Measurements from ENCODE around the gene VPS35.

VPS35 gene

DNA sequence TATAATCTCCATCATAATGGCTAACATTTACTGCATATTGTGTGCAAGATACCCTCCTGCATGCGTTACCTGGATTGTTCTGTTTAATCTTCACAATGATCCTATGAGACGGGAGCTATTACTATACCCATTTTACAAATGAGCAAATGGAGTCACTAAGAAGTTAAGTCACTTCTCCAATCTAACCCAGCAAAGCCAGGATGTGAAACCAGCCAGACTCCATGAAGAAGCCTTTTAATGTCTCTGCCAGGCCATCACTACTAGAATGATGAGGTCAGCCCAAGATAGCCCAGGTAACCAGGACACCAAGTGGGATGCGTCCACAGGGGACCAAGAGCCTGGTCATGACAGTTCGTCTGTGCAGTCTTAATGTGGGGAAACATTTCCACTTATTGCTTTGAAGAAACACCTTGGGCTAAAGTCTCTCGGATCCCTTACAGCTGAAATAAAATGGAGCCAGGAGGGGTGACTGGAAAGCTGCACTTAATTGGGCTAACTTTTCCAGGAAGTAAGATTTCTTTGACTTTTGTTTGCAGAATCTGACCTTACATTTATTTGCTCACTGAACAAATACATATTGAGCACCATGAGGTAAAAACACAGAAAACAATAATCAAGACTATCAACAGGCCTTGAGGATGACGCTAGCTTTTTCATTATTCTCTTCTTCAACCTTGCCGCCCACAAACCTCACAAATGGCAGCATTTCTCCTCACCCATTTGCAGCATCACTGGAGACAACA, 66.9 kb downstream of the VPS35 start:
- in situ Hi-C loops (cut with MboI; ENCODE audit: low sequenced_read_pairs, unreplicated experiment) = no loop called here

DNA sequence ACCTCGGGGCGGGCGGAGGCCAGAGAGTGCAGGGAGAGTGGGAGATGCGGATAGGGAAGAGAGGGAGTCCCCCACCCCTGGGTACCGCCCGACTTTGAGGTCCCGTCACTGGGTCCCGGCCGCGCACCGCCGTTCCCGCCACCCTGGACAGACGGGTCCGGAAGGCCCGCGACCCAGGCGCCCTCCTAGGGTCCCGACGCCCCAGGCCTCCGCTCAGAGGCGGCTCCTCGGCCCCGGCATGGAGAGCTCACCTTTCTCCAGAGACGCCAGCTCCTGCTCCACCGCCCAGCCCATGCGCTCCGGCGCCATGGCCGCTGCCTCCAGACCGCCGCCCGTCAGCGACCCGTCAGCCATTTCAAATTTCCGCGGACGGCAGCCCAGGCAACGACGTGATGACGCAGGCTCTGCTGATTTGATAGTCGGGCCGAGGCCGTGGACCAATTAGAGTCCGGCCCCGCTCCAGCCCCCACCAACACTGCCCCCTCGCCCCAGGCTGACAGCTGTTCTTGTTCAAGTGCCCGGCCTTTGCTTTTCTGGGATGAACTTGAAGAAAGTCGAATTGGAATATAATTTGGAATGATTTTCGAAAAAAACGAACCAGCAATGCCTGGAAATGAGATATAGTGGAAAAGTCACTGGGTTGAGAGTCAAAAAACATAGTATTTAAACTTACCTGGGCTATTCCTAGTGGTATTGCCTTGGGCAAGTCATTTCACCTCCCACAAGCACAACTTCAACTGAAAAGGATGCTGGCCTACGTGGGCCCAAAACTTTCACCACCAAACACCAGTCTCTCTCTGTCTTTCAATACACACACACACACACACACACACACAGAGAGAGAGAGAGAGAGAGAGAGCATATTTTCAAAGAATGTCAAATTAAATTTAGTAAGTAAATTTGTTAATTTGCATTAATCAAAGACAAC, 67.7 kb downstream of the VPS35 start, which contains the start of gene SHCBP1:
TSS of gene SHCBP1 (minus strand) at position 374 of the 928 bp plus-strand sequence. CDS start at position 354, 20 bp downstream.
- in situ Hi-C loops (cut with MboI; ENCODE audit: low sequenced_read_pairs, unreplicated experiment) = no loop called here
- DNase-seq (ENCODE audit: low spot score) = peak; percentile 93
- TF ChIP-seq, protein P1, sequence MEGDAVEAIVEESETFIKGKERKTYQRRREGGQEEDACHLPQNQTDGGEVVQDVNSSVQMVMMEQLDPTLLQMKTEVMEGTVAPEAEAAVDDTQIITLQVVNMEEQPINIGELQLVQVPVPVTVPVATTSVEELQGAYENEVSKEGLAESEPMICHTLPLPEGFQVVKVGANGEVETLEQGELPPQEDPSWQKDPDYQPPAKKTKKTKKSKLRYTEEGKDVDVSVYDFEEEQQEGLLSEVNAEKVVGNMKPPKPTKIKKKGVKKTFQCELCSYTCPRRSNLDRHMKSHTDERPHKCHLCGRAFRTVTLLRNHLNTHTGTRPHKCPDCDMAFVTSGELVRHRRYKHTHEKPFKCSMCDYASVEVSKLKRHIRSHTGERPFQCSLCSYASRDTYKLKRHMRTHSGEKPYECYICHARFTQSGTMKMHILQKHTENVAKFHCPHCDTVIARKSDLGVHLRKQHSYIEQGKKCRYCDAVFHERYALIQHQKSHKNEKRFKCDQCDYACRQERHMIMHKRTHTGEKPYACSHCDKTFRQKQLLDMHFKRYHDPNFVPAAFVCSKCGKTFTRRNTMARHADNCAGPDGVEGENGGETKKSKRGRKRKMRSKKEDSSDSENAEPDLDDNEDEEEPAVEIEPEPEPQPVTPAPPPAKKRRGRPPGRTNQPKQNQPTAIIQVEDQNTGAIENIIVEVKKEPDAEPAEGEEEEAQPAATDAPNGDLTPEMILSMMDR (IDR thresholded peaks at IDR 0.05; ENCODE audit: borderline replicate concordance, control extremely low read depth, extremely low read depth, insufficient read depth, missing control alignments) = no peak

More for the DNA sequence above, 66.9 kb downstream of the VPS35 start:
- TF ChIP-seq, protein P1 (IDR thresholded peaks at IDR 0.05; ENCODE audit: borderline replicate concordance, control extremely low read depth, extremely low read depth, insufficient read depth, missing control alignments) = no peak
- DNase-seq (ENCODE audit: low spot score) = no peak

DNA sequence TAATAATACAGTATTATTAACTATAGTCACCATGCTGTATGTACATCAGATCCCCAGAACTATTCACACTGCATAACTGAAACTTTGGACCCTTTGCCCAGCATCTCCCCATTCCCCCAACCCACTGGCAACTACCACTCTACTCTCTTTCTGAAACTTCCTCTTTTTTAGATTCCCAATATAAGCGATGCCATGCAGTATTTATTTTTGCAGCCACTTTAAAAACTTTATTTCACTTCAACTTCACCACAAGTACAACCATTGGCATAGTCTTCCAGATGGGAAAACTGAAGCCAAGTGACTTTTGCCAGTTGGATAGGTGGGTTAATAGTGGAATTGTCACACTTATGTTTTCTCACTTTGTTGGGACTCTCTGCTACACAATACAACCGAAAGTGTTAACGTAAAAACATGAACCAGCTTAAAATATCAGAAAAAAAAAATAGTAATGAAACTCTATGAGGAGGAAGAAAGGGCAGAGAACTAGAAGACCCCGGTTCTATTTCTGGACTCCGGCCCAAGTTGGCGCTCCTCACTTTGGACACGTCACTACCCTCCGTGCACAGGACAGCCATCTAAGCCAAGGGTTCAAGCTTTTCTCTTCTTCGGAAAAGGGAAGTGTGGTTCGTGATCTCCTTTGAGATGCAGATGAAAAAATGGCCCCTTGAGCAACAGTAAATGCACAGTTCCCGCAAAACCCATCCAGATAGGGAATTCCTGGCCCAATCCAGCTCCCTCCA, 68.5 kb downstream of the VPS35 start:
- DNase-seq (ENCODE audit: low spot score) = peak; percentile 56
- in situ Hi-C loops (cut with MboI; ENCODE audit: low sequenced_read_pairs, unreplicated experiment) = no loop called here
- TF ChIP-seq, protein P1 (IDR thresholded peaks at IDR 0.05; ENCODE audit: borderline replicate concordance, control extremely low read depth, extremely low read depth, insufficient read depth, missing control alignments) = no peak

DNA sequence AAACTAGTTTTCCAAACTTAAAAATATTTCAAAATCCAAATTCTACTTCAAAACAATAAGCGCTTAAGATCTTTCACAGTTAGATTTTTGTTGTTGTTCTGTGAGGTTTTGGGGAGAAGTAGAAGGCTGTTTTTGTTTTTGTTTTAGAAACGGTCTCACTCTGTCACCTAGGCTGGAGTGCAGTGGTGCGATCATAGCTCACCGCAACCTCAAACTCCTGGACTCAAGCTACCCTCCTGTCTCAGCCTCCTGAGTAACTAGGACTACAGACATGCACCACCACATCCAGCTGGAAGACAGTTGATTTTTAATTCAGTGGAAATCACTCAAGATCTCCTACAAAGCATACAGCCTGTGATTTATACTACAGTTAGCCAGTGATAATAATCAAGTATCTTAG, 70.5 kb downstream of the VPS35 start:
- TF ChIP-seq, protein P1 (IDR thresholded peaks at IDR 0.05; ENCODE audit: borderline replicate concordance, control extremely low read depth, extremely low read depth, insufficient read depth, missing control alignments) = no peak
- in situ Hi-C loops (cut with MboI; ENCODE audit: low sequenced_read_pairs, unreplicated experiment) = no loop called here
- no peak for DNase-seq (ENCODE audit: low spot score)

DNA sequence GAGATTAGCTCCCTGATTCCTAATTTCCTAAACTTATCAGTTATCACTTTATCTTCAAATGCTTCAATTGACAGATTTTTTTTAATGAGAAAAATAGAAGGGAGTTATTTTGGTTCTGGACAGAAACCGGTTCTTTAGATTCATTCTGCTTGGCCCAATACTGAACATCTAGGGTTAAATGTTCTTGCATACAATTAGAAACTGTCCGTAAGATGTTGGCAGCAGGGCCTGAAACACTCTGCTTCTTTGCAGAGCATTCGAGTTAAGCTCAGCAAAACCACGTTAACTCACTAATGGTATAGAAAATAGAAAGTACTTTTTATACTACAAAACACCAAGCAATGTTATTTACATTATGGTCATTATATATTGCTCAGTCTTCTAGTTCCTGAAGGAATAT, 75.0 kb downstream of the VPS35 start:
- in situ Hi-C loops (cut with MboI; ENCODE audit: low sequenced_read_pairs, unreplicated experiment) = no loop called here
- TF ChIP-seq, protein P1 (IDR thresholded peaks at IDR 0.05; ENCODE audit: borderline replicate concordance, control extremely low read depth, extremely low read depth, insufficient read depth, missing control alignments) = no peak
- no peak for DNase-seq (ENCODE audit: low spot score)

DNA sequence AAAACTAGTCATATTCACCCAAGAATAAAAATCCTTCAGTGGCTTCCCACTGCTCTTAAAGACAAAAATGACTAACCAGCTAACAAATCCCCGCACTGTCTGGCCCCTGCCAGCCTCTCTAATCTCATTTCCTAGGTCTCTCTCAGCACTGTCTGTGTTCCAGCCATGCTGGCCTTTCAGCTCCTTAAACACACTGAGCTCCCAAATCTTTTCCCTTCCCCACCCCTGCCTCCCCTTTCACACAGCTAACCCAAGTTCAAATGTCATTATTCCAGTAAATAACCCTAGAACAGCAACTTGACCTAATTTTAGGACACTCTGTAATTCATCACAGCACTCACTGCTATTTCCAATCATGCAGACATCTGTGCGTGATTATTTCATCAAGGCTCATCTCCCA, 75.6 kb downstream of the VPS35 start:
- in situ Hi-C loops (cut with MboI; ENCODE audit: low sequenced_read_pairs, unreplicated experiment) = no loop called here
- TF ChIP-seq, protein P1 (IDR thresholded peaks at IDR 0.05; ENCODE audit: borderline replicate concordance, control extremely low read depth, extremely low read depth, insufficient read depth, missing control alignments) = no peak

More for the DNA sequence above, 75.6 kb downstream of the VPS35 start:
- DNase-seq (ENCODE audit: low spot score) = no peak
